ENCODE results near the gene USP32.
"Not testable (repeated sequence)": the region's sequence is repeated elsewhere in the genome, so short reads cannot be mapped to it uniquely, and the experiment has no call there.

Gene USP32

GRCh38 chr17:60318326-60318725, 73.6 kb downstream of the USP32 start:
- Histone ChIP-seq H3K79me1 (replicated peaks; ENCODE audit: low read length, poor library complexity, severe bottlenecking) (peaks cover 18% of the 10 kb centered on the region), H3K14ac (ENCODE audit: low read length in 2 of 2) (no peak overlapping the region), H3K4me3 (ENCODE audit: insufficient read depth in 1 of 2, low read depth in 1 of 2, low read length in 2 of 2) (no peak overlapping the region), H3K27me3 (ENCODE audit: control insufficient read depth in 1 of 2, insufficient read depth in 1 of 2, low read length in 2 of 2) (no peaks in the 10 kb centered on the region), H2BK12ac (ENCODE audit: low read length in 2 of 2) (no peak overlapping the region), H3K23ac (ENCODE audit: low read length in 2 of 2) (no peak overlapping the region), H4K8ac (ENCODE audit: low read length) (no peak overlapping the region), H3K27ac (ENCODE audit: low read length, poor library complexity, severe bottlenecking) (no peak overlapping the region), H3K36me3 (ENCODE audit: control insufficient read depth in 1 of 2, insufficient read depth in 2 of 2, low read depth in 1 of 2, low read length in 2 of 2) (no peaks in the 10 kb centered on the region), H2AFZ (ENCODE audit: low read depth, low read length) (no peak overlapping the region), H2AK5ac (ENCODE audit: low read length, severe bottlenecking) (no peak overlapping the region), H3K9me3 (ENCODE audit: control insufficient read depth, low read length) (no peaks in the 10 kb centered on the region), H3K4me2 (ENCODE audit: low read length, poor library complexity, severe bottlenecking) (no peak overlapping the region), H3K4me1 (ENCODE audit: control insufficient read depth, insufficient read depth, low read depth, low read length) (peaks cover 3% of the 10 kb centered on the region), H2BK15ac (ENCODE audit: low read depth, poor library complexity, severe bottlenecking) (no peak overlapping the region), H3K4ac (ENCODE audit: low read depth in 1 of 2, low read length in 2 of 2) (no peak overlapping the region), H3K18ac (ENCODE audit: low read depth in 1 of 2, low read length in 2 of 2) (no peak overlapping the region), H3K9ac (ENCODE audit: low read length) (no peak overlapping the region), H2BK5ac (ENCODE audit: low read depth, low read length, poor library complexity, severe bottlenecking) (no peak overlapping the region), H2BK120ac (ENCODE audit: low read depth, low read length) (no peak overlapping the region), H4K91ac (ENCODE audit: low read length) (no peak overlapping the region)
- no peak for DNase-seq

GRCh38 chr17:60315650-60316049, 76.3 kb downstream of the USP32 start:
- H3K4me1 ChIP-seq (ENCODE audit: control insufficient read depth, insufficient read depth, low read depth, low read length), result peaks cover 2% of the 10 kb centered on the region
- no peak overlapping the region for H2AK5ac ChIP-seq (ENCODE audit: low read length, severe bottlenecking)
- 80% methylated on average over 2 of the region's 2 CpGs for WGBS

GRCh38 chr17:60314900-60315299, 77.0 kb downstream of the USP32 start:
- H4K91ac ChIP-seq (ENCODE audit: low read length); H2BK120ac ChIP-seq (ENCODE audit: low read depth, low read length); H4K8ac ChIP-seq (ENCODE audit: low read length); H3K27me3 ChIP-seq (ENCODE audit: control insufficient read depth in 1 of 2, insufficient read depth in 1 of 2, low read length in 2 of 2); H3K36me3 ChIP-seq (ENCODE audit: control insufficient read depth in 1 of 2, insufficient read depth in 2 of 2, low read depth in 1 of 2, low read length in 2 of 2); H3K14ac ChIP-seq (ENCODE audit: low read length in 2 of 2); H2AK5ac ChIP-seq (ENCODE audit: low read length, severe bottlenecking); H3K4ac ChIP-seq (ENCODE audit: low read depth in 1 of 2, low read length in 2 of 2); H3K9me3 ChIP-seq (ENCODE audit: control insufficient read depth, low read length); H3K27ac ChIP-seq (ENCODE audit: low read length, poor library complexity, severe bottlenecking); H2AFZ ChIP-seq (ENCODE audit: low read depth, low read length); H2BK15ac ChIP-seq (ENCODE audit: low read depth, poor library complexity, severe bottlenecking); H3K4me3 ChIP-seq (ENCODE audit: insufficient read depth in 1 of 2, low read depth in 1 of 2, low read length in 2 of 2); H3K4me1 ChIP-seq (ENCODE audit: control insufficient read depth, insufficient read depth, low read depth, low read length); H3K4me2 ChIP-seq (ENCODE audit: low read length, poor library complexity, severe bottlenecking); H3K18ac ChIP-seq (ENCODE audit: low read depth in 1 of 2, low read length in 2 of 2); H2BK5ac ChIP-seq (ENCODE audit: low read depth, low read length, poor library complexity, severe bottlenecking); H3K9ac ChIP-seq (ENCODE audit: low read length); DNase-seq; H2BK12ac ChIP-seq (ENCODE audit: low read length in 2 of 2); H3K23ac ChIP-seq (ENCODE audit: low read length in 2 of 2): not testable (repeated sequence)
- 96% methylated on average over 8 of the region's 8 CpGs for WGBS
- H3K79me1 ChIP-seq (replicated peaks; ENCODE audit: low read length, poor library complexity, severe bottlenecking), result peaks cover 17% of the 10 kb centered on the region

More at GRCh38 chr17:60315650-60316049, 76.3 kb downstream of the USP32 start:
- H3K14ac ChIP-seq (ENCODE audit: low read length in 2 of 2), result no peak overlapping the region
- no peaks in the 10 kb centered on the region for H3K9me3 ChIP-seq (ENCODE audit: control insufficient read depth, low read length)
- H4K91ac ChIP-seq (ENCODE audit: low read length), result no peak overlapping the region
- H4K8ac ChIP-seq (ENCODE audit: low read length), result no peak overlapping the region
- H3K4ac ChIP-seq (ENCODE audit: low read depth in 1 of 2, low read length in 2 of 2), result no peak overlapping the region
- no peaks in the 10 kb centered on the region for H3K36me3 ChIP-seq (ENCODE audit: control insufficient read depth in 1 of 2, insufficient read depth in 2 of 2, low read depth in 1 of 2, low read length in 2 of 2)
- no peak overlapping the region for H2AFZ ChIP-seq (ENCODE audit: low read depth, low read length)
- H3K27me3 ChIP-seq (ENCODE audit: control insufficient read depth in 1 of 2, insufficient read depth in 1 of 2, low read length in 2 of 2), result no peaks in the 10 kb centered on the region
- no peak overlapping the region for H2BK120ac ChIP-seq (ENCODE audit: low read depth, low read length)
- no peak overlapping the region for H2BK12ac ChIP-seq (ENCODE audit: low read length in 2 of 2)
- H3K23ac ChIP-seq (ENCODE audit: low read length in 2 of 2), result no peak overlapping the region
- no peak overlapping the region for H3K18ac ChIP-seq (ENCODE audit: low read depth in 1 of 2, low read length in 2 of 2)
- no peak overlapping the region for H2BK15ac ChIP-seq (ENCODE audit: low read depth, poor library complexity, severe bottlenecking)
- peaks cover 19% of the 10 kb centered on the region for H3K79me1 ChIP-seq (replicated peaks; ENCODE audit: low read length, poor library complexity, severe bottlenecking)
- no peak overlapping the region for H3K4me3 ChIP-seq (ENCODE audit: insufficient read depth in 1 of 2, low read depth in 1 of 2, low read length in 2 of 2)
- no peak overlapping the region for H3K9ac ChIP-seq (ENCODE audit: low read length)
- no peak overlapping the region for H3K27ac ChIP-seq (ENCODE audit: low read length, poor library complexity, severe bottlenecking)
- no peak for DNase-seq
- no peak overlapping the region for H2BK5ac ChIP-seq (ENCODE audit: low read depth, low read length, poor library complexity, severe bottlenecking)
- no peak overlapping the region for H3K4me2 ChIP-seq (ENCODE audit: low read length, poor library complexity, severe bottlenecking)

GRCh38 chr17:60314423-60314822, 77.5 kb downstream of the USP32 start:
- Histone ChIP-seq H3K4me1 (ENCODE audit: control insufficient read depth, insufficient read depth, low read depth, low read length) (no peaks in the 10 kb centered on the region), H2BK120ac (ENCODE audit: low read depth, low read length) (no peak overlapping the region), H3K27me3 (ENCODE audit: control insufficient read depth in 1 of 2, insufficient read depth in 1 of 2, low read length in 2 of 2) (no peaks in the 10 kb centered on the region), H4K8ac (ENCODE audit: low read length) (no peak overlapping the region), H4K91ac (ENCODE audit: low read length) (no peak overlapping the region), H2BK12ac (ENCODE audit: low read length in 2 of 2) (no peak overlapping the region), H3K9ac (ENCODE audit: low read length) (no peak overlapping the region), H3K27ac (ENCODE audit: low read length, poor library complexity, severe bottlenecking) (no peak overlapping the region), H3K14ac (ENCODE audit: low read length in 2 of 2) (no peak overlapping the region), H2BK15ac (ENCODE audit: low read depth, poor library complexity, severe bottlenecking) (no peak overlapping the region), H2BK5ac (ENCODE audit: low read depth, low read length, poor library complexity, severe bottlenecking) (no peak overlapping the region), H3K18ac (ENCODE audit: low read depth in 1 of 2, low read length in 2 of 2) (no peak overlapping the region), H3K4ac (ENCODE audit: low read depth in 1 of 2, low read length in 2 of 2) (no peak overlapping the region), H3K36me3 (ENCODE audit: control insufficient read depth in 1 of 2, insufficient read depth in 2 of 2, low read depth in 1 of 2, low read length in 2 of 2) (no peaks in the 10 kb centered on the region), H3K4me3 (ENCODE audit: insufficient read depth in 1 of 2, low read depth in 1 of 2, low read length in 2 of 2) (no peak overlapping the region), H3K23ac (ENCODE audit: low read length in 2 of 2) (no peak overlapping the region), H3K9me3 (ENCODE audit: control insufficient read depth, low read length) (no peaks in the 10 kb centered on the region), H3K4me2 (ENCODE audit: low read length, poor library complexity, severe bottlenecking) (no peak overlapping the region), H3K79me1 (replicated peaks; ENCODE audit: low read length, poor library complexity, severe bottlenecking) (peaks cover 16% of the 10 kb centered on the region), H2AK5ac (ENCODE audit: low read length, severe bottlenecking) (no peak overlapping the region), H2AFZ (ENCODE audit: low read depth, low read length) (no peak overlapping the region)
- no CpG with 5 or more reads among the region's 1 CpG for WGBS
- no peak for DNase-seq

Data from mesenchymal stem cell (in vitro differentiated cells and primary cell).